K562 (cell line): ENCODE results near the gene S100A4. TPM values are rescaled to one million over a fixed set of nuclear protein-coding genes. Genes with fewer than 3 reads are reported as not detected.
A peak's percentile ranks its signal among the peaks of the same experiment; 100 is the strongest.

ENCODE experiments used
- ARID2 ChIP-seq: fragments of 450-650 bp; IDR thresholded peaks from 2 replicates; pipeline ENCODE4 v1.6.1; 2017; ENCODE audit warnings: antibody characterized with exemption, mild to moderate bottlenecking
- BHLHE40 ChIP-seq: IDR thresholded peaks from 2 replicates; pipeline ENCODE4 v1.6.1; 2011; ENCODE audit warnings: low read length, improper control_type of control experiment
- CREM ChIP-seq: IDR thresholded peaks from 2 replicates; pipeline ENCODE4 v1.6.1; 2014; ENCODE audit warnings: antibody characterized with exemption, low read depth
- CXXC5 ChIP-seq: fragments of 250-450 bp; sonication (Bioruptor Pico); IDR thresholded peaks from 2 replicates; pipeline ENCODE4 v1.8.0; 2022; ENCODE audit warnings: inconsistent platforms, mild to moderate bottlenecking, moderate library complexity
- DPF2 ChIP-seq: fragments of 450-650 bp; IDR thresholded peaks from 2 replicates; pipeline ENCODE4 v1.6.1; 2016
- EP300 ChIP-seq: IDR thresholded peaks from 2 replicates; pipeline ENCODE4 v1.6.1; 2012; ENCODE audit warnings: low read length, improper control_type of control experiment
- GMEB1 ChIP-seq: fragments of 250-450 bp; sonication (Bioruptor Pico); IDR thresholded peaks from 2 replicates; pipeline ENCODE4 v1.4.0; 2020; ENCODE audit warnings: mild to moderate bottlenecking
- KLF16 ChIP-seq: IDR thresholded peaks from 2 replicates; pipeline ENCODE4 v1.6.1; 2016; ENCODE audit warnings: antibody characterized with exemption
- L3MBTL2 ChIP-seq: fragments of 450-650 bp; IDR thresholded peaks from 2 replicates; pipeline ENCODE4 v1.6.1; 2016; ENCODE audit warnings: mild to moderate bottlenecking, moderate library complexity
- NONO ChIP-seq, 2 experiments: fragments of 200-400 bp in 1 of 2; fragments of 450-650 bp in 1 of 2; formaldehyde crosslinking in 1 of 2; IDR thresholded peaks; 2 replicates each; pipeline ENCODE4 v1.6.1; 2017; ENCODE audit warnings: low read depth in 2 of 2, mild to moderate bottlenecking in 2 of 2, moderate library complexity in 2 of 2, low read length in 1 of 2
- POLR2G ChIP-seq: fragments of 200-400 bp; formaldehyde crosslinking; IDR thresholded peaks from 2 replicates; pipeline ENCODE4 v1.6.1; 2017; ENCODE audit warnings: low read depth, mild to moderate bottlenecking, antibody characterized with exemption, low read length, moderate library complexity
- RB1 ChIP-seq: fragments of 450-650 bp; IDR thresholded peaks from 2 replicates; pipeline ENCODE4 v1.6.1; 2017; ENCODE audit warnings: low read depth, mild to moderate bottlenecking
- TBP ChIP-seq: optimal IDR thresholded peaks from 2 replicates; pipeline ENCODE3; 2011; ENCODE audit warnings: low read depth, low read length, improper control_type of control experiment
- TOE1 ChIP-seq, 2 experiments: fragments of 450-650 bp in 1 of 2; sonication (generic) in 1 of 2; formaldehyde crosslinking in 1 of 2; IDR thresholded peaks; 2 replicates each; pipeline versions ENCODE4 v1.7.1 to v1.8.0; 2016 to 2022; ENCODE audit warnings: borderline replicate concordance in 2 of 2, mild to moderate bottlenecking in 2 of 2, antibody characterized with exemption in 1 of 2, inconsistent platforms in 1 of 2, low read depth in 1 of 2, missing genetic modification reagents in 1 of 2, moderate library complexity in 1 of 2
- UBTF ChIP-seq, 2 experiments: IDR thresholded peaks; 2 replicates each; pipeline ENCODE4 v1.6.1; 2012; ENCODE audit warnings: improper control_type of control experiment in 2 of 2, low read depth in 2 of 2, low read length in 2 of 2, borderline replicate concordance in 1 of 2
- VEZF1 ChIP-seq: fragments of 200-800 bp; sonication (Bioruptor generic); IDR thresholded peaks from 2 replicates; pipeline ENCODE4 v1.6.1; 2017; ENCODE audit warnings: missing genetic modification characterization, missing compliant biosample characterization
- ZBTB33 ChIP-seq: sonication (generic); formaldehyde crosslinking; IDR thresholded peaks from 2 replicates; pipeline ENCODE4 v1.8.1; 2023; ENCODE audit warnings: mild to moderate bottlenecking, missing genetic modification reagents
- ZEB2 ChIP-seq: fragments of 450-650 bp; IDR thresholded peaks from 2 replicates; pipeline ENCODE4 v1.6.1; 2016
- ZNF146 ChIP-seq: IDR thresholded peaks from one replicate; pipeline ENCODE4 v1.6.1; 2018; ENCODE audit warnings: missing compliant biosample characterization; ENCODE audit not compliant: unreplicated experiment
- polyA plus RNA-seq, 8 experiments: library from polyadenylated mRNA; depleted of rRNA in 4 of 8; stranded (reverse) in 5 of 8; unstranded in 3 of 8; fragments of >200 nt; fragmentation: Nextera tagmentation in 2 of 8; fragmentation: Illumina TruSeq in 1 of 8; extraction: Ambion mirVana in 2 of 8; extraction: Trizol in 1 of 8; gene quantifications; 2 replicates each; pipeline versions ENCODE4 v1.2.1 to v1.2.3, GENCODE V29; 2011 to 2014; ENCODE audit warnings: inconsistent platforms in 1 of 8, missing spikeins in 1 of 8
- total RNA-seq, 7 experiments: library from RNA; depleted of rRNA in 6 of 7; stranded (reverse); fragments of >200 nt in 6 of 7; fragmentation: Illumina TruSeq in 2 of 7; extraction: Trizol in 2 of 7; gene quantifications; 2 replicates each; pipeline versions ENCODE4 v1.2.1 to v1.2.3, GENCODE V29; 2011 to 2021; ENCODE audit warnings: low replicate concordance in 1 of 7

S100A4 gene
- total and polyA plus RNA-seq, 9 of the 15 experiments (the other 6 are each of a cell fraction or from before 2014, with no cell fraction given) = 3.7 to 20.1 (median 11.2) TPM

GRCh38 chr1:153532769-153533599 is 12.6 kb downstream of the S100A4 start (continued):
- TF ChIP-seq ZEB2 (0 out of 2 replicates have a peak, but pooled peaks have one; percentile 24), TBP (peak; percentile 23), ZBTB33 (0 out of 2 replicates have a peak, but pooled peaks have one; percentile 52), EP300 (no peak), L3MBTL2 (peak; percentile 20; the same call in 1 of the 2 replicates), VEZF1 (CRISPR knock-in tag) (peak; percentile 94), RB1 (peak; percentile 50; the same call in 1 of the 2 replicates), CREM (peak; percentile 49; the same call in 1 of the 2 replicates), UBTF (IDR thresholded peaks at IDR 0.05; ENCODE audit: borderline replicate concordance in 1 of 2, low read depth in 2 of 2, low read length in 2 of 2) (0 out of 4 replicates have a peak, but pooled peaks of 1 of the 2 experiments have one; percentile 26), ZNF146 (CRISPR knock-in tag) (no peak), CXXC5 (CRISPR knock-in tag) (0 out of 2 replicates have a peak, but pooled peaks have one; percentile 25), NONO (IDR thresholded peaks at IDR 0.05; ENCODE audit: low read depth in 2 of 2, low read length in 1 of 2) (no peak), BHLHE40 (0 out of 2 replicates have a peak, but pooled peaks have one; percentile 25), DPF2 (no peak), KLF16 (peak; percentile 36; the same call in 1 of the 2 replicates), TOE1 (IDR thresholded peaks at IDR 0.05; ENCODE audit: borderline replicate concordance) (0 out of 2 replicates have a peak, but pooled peaks have one; percentile 18), TOE1 (CRISPR knock-in tag; IDR thresholded peaks at IDR 0.05; ENCODE audit: borderline replicate concordance, low read depth) (no peak), GMEB1 (CRISPR knock-in tag) (no peak), POLR2G (0 out of 2 replicates have a peak, but pooled peaks have one; percentile 33), ARID2 (peak; percentile 82)
